B cell (primary cell): ENCODE data around the gene TGFBR3. TPM values are rescaled to one million over a fixed set of nuclear protein-coding genes. Genes with fewer than 3 reads are reported as not detected.

ENCODE experiments used
- ATAC-seq: fragments of 200-7000 bp; cut with Tn5 transposase; one replicate; pipeline ENCODE4 v1.10.0; 2021; ENCODE audit warnings: low read depth, mild to moderate bottlenecking, moderate number of reproducible peaks, moderate library complexity
- CTCF ChIA-PET: fragments of 350-600 bp; sonication (Branson Sonifier 250); formaldehyde crosslinking; loops from one replicate; lab custom pipeline; 2021; ENCODE audit warnings: antibody characterized with exemption, inconsistent platforms; lab: Charles Lee
- POLR2A ChIA-PET: fragments of 350-600 bp; sonication (Branson Sonifier 250); formaldehyde crosslinking; loops from one replicate; lab custom pipeline; 2021; ENCODE audit warnings: antibody characterized with exemption; lab: Charles Lee
- DNase-seq: peaks from one replicate; pipeline ENCODE4 v3.0.0; 2013
- H2AFZ ChIP-seq: 2 replicates; pipeline ENCODE4 v1.6.1; 2012; ENCODE audit warnings: mild to moderate bottlenecking, low read depth, low read length; ENCODE audit not compliant: insufficient read depth, poor library complexity, severe bottlenecking
- H3K27ac ChIP-seq, 2 donors: 1 replicate in 1 of 2; 2 replicates in 1 of 2; pipeline ENCODE4 v1.5.1; 2012 to 2013; ENCODE audit warnings: low read length in 2 of 2, mild to moderate bottlenecking in 2 of 2, moderate library complexity in 1 of 2
- H3K27me3 ChIP-seq, 4 experiments: fragments of 200-600 bp in 1 of 4; sonication (generic) in 1 of 4; replicated peaks in 1 of 4; 1 replicate in 2 of 4; 2 replicates in 2 of 4; pipeline versions ENCODE4 v1.6.1 to v1.7.0; 2013 to 2016; ENCODE audit warnings: low read length in 3 of 4, mild to moderate bottlenecking in 2 of 4, mixed read lengths in 1 of 4, moderate library complexity in 1 of 4; ENCODE audit not compliant: insufficient read depth in 4 of 4, control insufficient read depth in 3 of 4; ENCODE audit errors: control extremely low read depth in 1 of 4
- H3K36me3 ChIP-seq, 2 experiments: replicated peaks in 1 of 2; 1 replicate in 1 of 2; 2 replicates in 1 of 2; pipeline versions ENCODE4 v1.6.1 to v1.7.1; 2013; ENCODE audit warnings: low read length in 1 of 2; ENCODE audit not compliant: insufficient read depth in 2 of 2, control insufficient read depth in 1 of 2; ENCODE audit errors: control extremely low read depth in 1 of 2, extremely low read depth in 1 of 2
- H3K4me1 ChIP-seq, 2 donors: fragments of 200-600 bp in 1 of 2; sonication (generic) in 1 of 2; 1 replicate in 1 of 2; 2 replicates in 1 of 2; pipeline versions ENCODE4 v1.5.1 to v1.6.1; 2013 to 2017; ENCODE audit warnings: low read length in 2 of 2; ENCODE audit not compliant: control insufficient read depth in 2 of 2, insufficient read depth in 2 of 2
- H3K4me2 ChIP-seq: replicated peaks from 2 replicates; pipeline ENCODE3; 2012; ENCODE audit warnings: mild to moderate bottlenecking, low read depth, low read length; ENCODE audit not compliant: poor library complexity, severe bottlenecking
- H3K4me3 ChIP-seq, 5 experiments: fragments of 200-600 bp in 1 of 5; sonication (generic) in 1 of 5; 1 replicate in 3 of 5; 2 replicates in 2 of 5; pipeline versions ENCODE4 v1.5.1 to v1.7.0; 2011 to 2016; ENCODE audit warnings: low read length in 4 of 5, mild to moderate bottlenecking in 4 of 5, low read depth in 2 of 5, control low read depth in 1 of 5, moderate library complexity in 1 of 5; ENCODE audit not compliant: insufficient read depth in 1 of 5; ENCODE audit errors: control extremely low read depth in 1 of 5, extremely low read depth in 1 of 5
- H3K79me2 ChIP-seq: fragments of 200-600 bp; sonication (generic); one replicate; pipeline ENCODE4 v1.6.0; 2016; ENCODE audit warnings: low read length; ENCODE audit not compliant: control insufficient read depth, insufficient read depth
- H3K9ac ChIP-seq: fragments of 200-600 bp; sonication (generic); 2 replicates; pipeline ENCODE4 v1.6.1; 2017; ENCODE audit warnings: mild to moderate bottlenecking, low read length, moderate library complexity
- H3K9me3 ChIP-seq, 3 donors: one replicate each; pipeline versions ENCODE4 v1.6.1 to v1.7.1; 2013; ENCODE audit warnings: low read length in 2 of 3; ENCODE audit not compliant: control insufficient read depth in 2 of 3, insufficient read depth in 1 of 3; ENCODE audit errors: control extremely low read depth in 1 of 3
- H4K20me1 ChIP-seq: 2 replicates; pipeline ENCODE4 v1.6.0; 2012; ENCODE audit warnings: mild to moderate bottlenecking, low read length; ENCODE audit not compliant: insufficient read depth, control insufficient read depth, poor library complexity, severe bottlenecking
- H3K27ac Mint-ChIP-seq: one replicate; pipeline ENCODE4 v1.8.0; 2021; ENCODE audit warnings: mixed read lengths
- H3K27me3 Mint-ChIP-seq: one replicate; pipeline ENCODE4 v1.8.0; 2021; ENCODE audit warnings: mixed read lengths
- H3K4me1 Mint-ChIP-seq: one replicate; pipeline ENCODE4 v1.8.0; 2021; ENCODE audit warnings: mixed read lengths
- H3K4me3 Mint-ChIP-seq: one replicate; pipeline ENCODE4 v1.8.0; 2021; ENCODE audit warnings: mixed read lengths
- H3K9me3 Mint-ChIP-seq: one replicate; pipeline ENCODE4 v1.8.0; 2022; ENCODE audit warnings: mixed read lengths; ENCODE audit not compliant: insufficient read depth
- EZH2 ChIP-seq: IDR thresholded peaks from 2 replicates; pipeline ENCODE4 v1.6.1; 2012; ENCODE audit warnings: borderline replicate concordance, low read depth, mild to moderate bottlenecking, moderate library complexity, low read length; ENCODE audit not compliant: insufficient read depth, poor library complexity, severe bottlenecking
- WGBS: methylation state at CpG from one replicate; pipeline ENCODE4 v1.1.5; 2013; ENCODE audit warnings: missing lambda C conversion rate; ENCODE audit not compliant: insufficient coverage; 5-methylcytosine and 5-hydroxymethylcytosine counted together
- intact Hi-C: fragments of 100-400 bp; cut with micrococcal nuclease; formaldehyde crosslinking; loops from one replicate; pipeline ENCODE4 v1.10.0; 2022
- polyA plus RNA-seq: library from polyadenylated mRNA; depleted of rRNA; stranded (reverse); fragments of >200 nt; gene quantifications from 2 replicates; pipeline ENCODE4 v1.2.3, GENCODE V29; 2012
- total RNA-seq, 2 donors: library from RNA; stranded (reverse); fragments of 120-200 nt in 1 of 2; gene quantifications; 1 replicate in 1 of 2; 2 replicates in 1 of 2; pipeline versions ENCODE4 v1.2.3 to v1.2.4, GENCODE V29; 2013 to 2022
- TF ChIP-seq, protein P1 (sequence below): fragments of 200-600 bp; IDR thresholded peaks from one replicate; pipeline ENCODE4 v1.8.0; 2022; ENCODE audit warnings: antibody characterized with exemption, mild to moderate bottlenecking

TGFBR3 gene
- total and polyA plus RNA-seq, 2 donors (not counting 1 experiment from before 2014, with no cell fraction given), result 0.10 to 0.12 TPM

DNA sequence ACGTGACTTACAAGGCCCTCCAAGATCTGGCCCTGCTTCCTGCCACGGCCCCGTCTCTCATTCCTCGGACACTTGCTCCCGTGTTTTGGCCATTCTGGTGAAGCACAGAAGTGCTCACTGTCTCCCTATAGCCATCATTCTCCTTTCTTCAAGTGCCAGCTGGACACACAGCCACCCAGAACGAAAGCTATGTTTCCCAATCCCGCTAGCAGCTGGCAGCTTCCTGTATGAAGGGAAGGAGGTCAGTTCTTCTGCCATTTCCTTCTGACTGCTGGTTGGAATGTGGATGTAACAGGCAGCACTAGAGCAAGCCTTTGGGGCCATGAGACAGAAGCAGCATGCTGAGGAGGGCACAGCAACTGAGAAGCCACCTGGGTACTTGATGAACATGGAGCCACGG is 82.8 kb downstream of the TGFBR3 start:
- no peak overlapping the region for H3K4me2 ChIP-seq
- H3K27me3 Mint-ChIP-seq, result no peaks in the 10 kb centered on the region
- H3K9ac ChIP-seq, result no peak overlapping the region
- no peaks in the 10 kb centered on the region for H3K79me2 ChIP-seq
- H3K27ac ChIP-seq, result no peak overlapping the region
- no peak overlapping the region for H3K4me3 Mint-ChIP-seq
- no peaks in the 10 kb centered on the region for H3K9me3 Mint-ChIP-seq
- WGBS, result 94% methylated on average over 7 of the region's 8 CpGs
- H3K4me3 ChIP-seq, result no peak overlapping the region
- H3K9me3 ChIP-seq, result no peaks in the 10 kb centered on the region
- no peaks in the 10 kb centered on the region for H3K27me3 ChIP-seq
- peaks cover 12% of the 10 kb centered on the region for H3K4me1 Mint-ChIP-seq
- H3K4me1 ChIP-seq, result peaks cover 10 to 13% of the 10 kb centered on the region in 2 donors
- no peak overlapping the region for H3K27ac Mint-ChIP-seq
- no peak for TF ChIP-seq EZH2
- TF ChIP-seq, protein P1, sequence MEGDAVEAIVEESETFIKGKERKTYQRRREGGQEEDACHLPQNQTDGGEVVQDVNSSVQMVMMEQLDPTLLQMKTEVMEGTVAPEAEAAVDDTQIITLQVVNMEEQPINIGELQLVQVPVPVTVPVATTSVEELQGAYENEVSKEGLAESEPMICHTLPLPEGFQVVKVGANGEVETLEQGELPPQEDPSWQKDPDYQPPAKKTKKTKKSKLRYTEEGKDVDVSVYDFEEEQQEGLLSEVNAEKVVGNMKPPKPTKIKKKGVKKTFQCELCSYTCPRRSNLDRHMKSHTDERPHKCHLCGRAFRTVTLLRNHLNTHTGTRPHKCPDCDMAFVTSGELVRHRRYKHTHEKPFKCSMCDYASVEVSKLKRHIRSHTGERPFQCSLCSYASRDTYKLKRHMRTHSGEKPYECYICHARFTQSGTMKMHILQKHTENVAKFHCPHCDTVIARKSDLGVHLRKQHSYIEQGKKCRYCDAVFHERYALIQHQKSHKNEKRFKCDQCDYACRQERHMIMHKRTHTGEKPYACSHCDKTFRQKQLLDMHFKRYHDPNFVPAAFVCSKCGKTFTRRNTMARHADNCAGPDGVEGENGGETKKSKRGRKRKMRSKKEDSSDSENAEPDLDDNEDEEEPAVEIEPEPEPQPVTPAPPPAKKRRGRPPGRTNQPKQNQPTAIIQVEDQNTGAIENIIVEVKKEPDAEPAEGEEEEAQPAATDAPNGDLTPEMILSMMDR, result no peak
- no peaks in the 10 kb centered on the region for H3K36me3 ChIP-seq
- no peak for DNase-seq
- POLR2A ChIA-PET, result no interaction called here
- H4K20me1 ChIP-seq, result no peaks in the 10 kb centered on the region
- no peak for ATAC-seq
- CTCF ChIA-PET, result no interaction called here
- intact Hi-C loops, result no loop called here
- peak overlapping the region; percentile 74 for H2AFZ ChIP-seq

DNA sequence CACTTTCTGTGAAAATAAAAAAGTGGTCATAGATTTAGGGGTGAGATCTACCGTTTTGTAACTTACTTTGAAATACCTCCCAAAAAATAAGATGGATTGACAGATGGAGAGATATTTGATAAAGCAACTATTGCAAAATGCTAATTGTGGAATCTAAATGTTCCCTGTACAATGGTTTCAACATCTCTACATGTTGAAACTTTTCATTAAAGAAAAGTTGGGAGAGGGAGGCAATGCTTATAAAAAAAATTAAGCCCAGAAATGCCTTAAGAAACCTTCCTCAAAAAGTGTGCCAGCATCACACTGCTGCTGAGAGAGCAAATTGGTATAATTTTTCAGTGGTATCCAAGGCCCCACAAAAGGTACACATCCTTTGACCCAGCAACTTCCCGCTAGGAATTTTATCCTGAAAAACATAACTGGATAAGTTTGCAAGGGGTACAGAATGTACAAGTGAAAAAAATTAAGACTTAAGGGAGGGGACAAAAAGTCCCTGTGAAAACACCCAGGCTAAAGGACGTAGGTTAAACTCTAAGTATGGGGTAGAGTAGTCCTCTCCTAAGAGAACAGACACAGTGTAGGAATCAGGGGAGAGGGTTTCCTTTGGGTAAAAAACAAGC is 84.3 kb downstream of the TGFBR3 start:
- peaks cover 10 to 13% of the 10 kb centered on the region in 2 donors for H3K4me1 ChIP-seq

More for the DNA sequence above, 84.3 kb downstream of the TGFBR3 start:
- Histone ChIP-seq H4K20me1 (no peaks in the 10 kb centered on the region), H3K79me2 (no peaks in the 10 kb centered on the region), H3K9ac (no peak overlapping the region), H3K27me3 (no peaks in the 10 kb centered on the region), H3K9me3 (no peaks in the 10 kb centered on the region), H2AFZ (no peak overlapping the region), H3K4me2 (no peak overlapping the region), H3K27ac (no peak overlapping the region), H3K36me3 (no peaks in the 10 kb centered on the region), H3K4me3 (no peak overlapping the region)
- H3K27ac Mint-ChIP-seq, result no peak overlapping the region
- H3K4me3 Mint-ChIP-seq, result no peak overlapping the region
- CTCF ChIA-PET, result no interaction called here
- peaks cover 12% of the 10 kb centered on the region for H3K4me1 Mint-ChIP-seq
- intact Hi-C loops, result no loop called here
- POLR2A ChIA-PET, result no interaction called here
- ATAC-seq (no peak), DNase-seq (no peak)
- no peaks in the 10 kb centered on the region for H3K27me3 Mint-ChIP-seq
- WGBS, result 91% methylated on average over 1 of the region's 3 CpGs
- TF ChIP-seq, protein P1, result no peak
- TF ChIP-seq EZH2, result no peak
- H3K9me3 Mint-ChIP-seq, result no peaks in the 10 kb centered on the region
